AG04450 (cell line): Measurements from ENCODE around the gene ACSL6. TPM values are rescaled to one million over a fixed set of nuclear protein-coding genes. Genes with fewer than 3 reads are reported as not detected.

Experiments
- CTCF ChIA-PET: fragments of 300-600, 350-600 bp; formaldehyde crosslinking; extraction: SDS; loops from one replicate; lab custom pipeline; 2022; ENCODE audit warnings: antibody characterized with exemption, inconsistent platforms; lab: Charles Lee
- POLR2A ChIA-PET: fragments of 350-600 bp; formaldehyde crosslinking; extraction: SDS; loops from one replicate; lab custom pipeline; 2021; ENCODE audit warnings: antibody characterized with exemption, inconsistent platforms; lab: Yijun Ruan, JAX
- DNase-seq: peaks from one replicate; pipeline ENCODE4 v3.0.0-alpha.2; 2011; ENCODE audit warnings: low read depth, low spot score
- H3K27ac ChIP-seq: one replicate; pipeline ENCODE4 v1.5.1; 2012; ENCODE audit warnings: low read depth, low read length, control low read depth
- H3K27me3 ChIP-seq: one replicate; pipeline ENCODE4 v1.6.0; 2012; ENCODE audit warnings: low read length; ENCODE audit not compliant: control insufficient read depth, insufficient read depth
- H3K4me3 ChIP-seq: 2 replicates; pipeline ENCODE4 v1.5.1; 2011; ENCODE audit warnings: mild to moderate bottlenecking, low read depth, low read length, control low read depth
- H3K9me3 ChIP-seq: 2 replicates; pipeline ENCODE4 v1.5.1; 2012; ENCODE audit warnings: low read length; ENCODE audit not compliant: control insufficient read depth, insufficient read depth
- polyA plus RNA-seq: library from polyadenylated mRNA; depleted of rRNA; stranded (reverse); fragments of >200 nt; gene quantifications from 2 replicates; pipeline ENCODE4 v1.2.3, GENCODE V29; 2011
- TF ChIP-seq, protein P1 (sequence below): IDR thresholded peaks from 2 replicates; pipeline ENCODE4 v1.5.1; 2011; ENCODE audit warnings: low read depth, low read length, control low read depth, inconsistent platforms

The ACSL6 gene
- polyA plus RNA-seq, 1 experiment = not detected

DNA sequence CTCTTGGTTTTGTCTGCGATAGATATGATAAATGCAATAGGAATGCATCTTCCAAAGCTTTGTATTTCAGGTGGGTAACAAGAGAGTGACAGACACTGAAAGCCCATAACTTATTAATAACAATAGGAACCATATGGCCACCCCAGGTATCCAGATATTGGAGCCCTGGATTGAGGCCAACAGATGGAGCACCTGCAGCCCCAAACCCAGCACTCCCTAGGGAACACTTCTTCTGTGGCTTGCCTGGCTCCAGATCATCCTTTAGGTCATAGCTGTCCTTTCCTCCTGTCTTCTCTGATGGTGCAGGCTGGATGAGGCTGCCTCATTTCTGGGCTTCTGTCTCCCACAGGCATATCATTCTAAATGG lies 44.0 kb upstream of the ACSL6 start:
- TF ChIP-seq, protein P1, sequence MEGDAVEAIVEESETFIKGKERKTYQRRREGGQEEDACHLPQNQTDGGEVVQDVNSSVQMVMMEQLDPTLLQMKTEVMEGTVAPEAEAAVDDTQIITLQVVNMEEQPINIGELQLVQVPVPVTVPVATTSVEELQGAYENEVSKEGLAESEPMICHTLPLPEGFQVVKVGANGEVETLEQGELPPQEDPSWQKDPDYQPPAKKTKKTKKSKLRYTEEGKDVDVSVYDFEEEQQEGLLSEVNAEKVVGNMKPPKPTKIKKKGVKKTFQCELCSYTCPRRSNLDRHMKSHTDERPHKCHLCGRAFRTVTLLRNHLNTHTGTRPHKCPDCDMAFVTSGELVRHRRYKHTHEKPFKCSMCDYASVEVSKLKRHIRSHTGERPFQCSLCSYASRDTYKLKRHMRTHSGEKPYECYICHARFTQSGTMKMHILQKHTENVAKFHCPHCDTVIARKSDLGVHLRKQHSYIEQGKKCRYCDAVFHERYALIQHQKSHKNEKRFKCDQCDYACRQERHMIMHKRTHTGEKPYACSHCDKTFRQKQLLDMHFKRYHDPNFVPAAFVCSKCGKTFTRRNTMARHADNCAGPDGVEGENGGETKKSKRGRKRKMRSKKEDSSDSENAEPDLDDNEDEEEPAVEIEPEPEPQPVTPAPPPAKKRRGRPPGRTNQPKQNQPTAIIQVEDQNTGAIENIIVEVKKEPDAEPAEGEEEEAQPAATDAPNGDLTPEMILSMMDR = no peak
- Histone ChIP-seq H3K27me3 (peaks cover 22% of the 10 kb centered on the region), H3K4me3 (no peak overlapping the region), H3K9me3 (no peaks in the 10 kb centered on the region; the same call in 1 of the 2 replicates), H3K27ac (no peak overlapping the region)
- CTCF ChIA-PET = interaction anchor here (0.6 to 1.7 kb wide), 2 partner anchors 10 to 489 kb away, joined by 5 to 7 read pairs; no protein-coding TSS in a partner anchor
- POLR2A ChIA-PET = no interaction called here
- no peak for DNase-seq

GRCh38 chr5:132054697-132055440 lies 43.4 kb upstream of the ACSL6 start:
- Histone ChIP-seq H3K4me3 (no peak overlapping the region), H3K27me3 (peaks cover 25% of the 10 kb centered on the region), H3K27ac (no peak overlapping the region), H3K9me3 (no peaks in the 10 kb centered on the region)
- ChIA-PET POLR2A (no interaction called here), CTCF (interaction anchor here (0.6 to 1.7 kb wide), 3 partner anchors 9 to 489 kb away, joined by 4 to 7 read pairs (median 5); no protein-coding TSS in a partner anchor)
- no peak for DNase-seq
- TF ChIP-seq, protein P1 = no peak

DNA sequence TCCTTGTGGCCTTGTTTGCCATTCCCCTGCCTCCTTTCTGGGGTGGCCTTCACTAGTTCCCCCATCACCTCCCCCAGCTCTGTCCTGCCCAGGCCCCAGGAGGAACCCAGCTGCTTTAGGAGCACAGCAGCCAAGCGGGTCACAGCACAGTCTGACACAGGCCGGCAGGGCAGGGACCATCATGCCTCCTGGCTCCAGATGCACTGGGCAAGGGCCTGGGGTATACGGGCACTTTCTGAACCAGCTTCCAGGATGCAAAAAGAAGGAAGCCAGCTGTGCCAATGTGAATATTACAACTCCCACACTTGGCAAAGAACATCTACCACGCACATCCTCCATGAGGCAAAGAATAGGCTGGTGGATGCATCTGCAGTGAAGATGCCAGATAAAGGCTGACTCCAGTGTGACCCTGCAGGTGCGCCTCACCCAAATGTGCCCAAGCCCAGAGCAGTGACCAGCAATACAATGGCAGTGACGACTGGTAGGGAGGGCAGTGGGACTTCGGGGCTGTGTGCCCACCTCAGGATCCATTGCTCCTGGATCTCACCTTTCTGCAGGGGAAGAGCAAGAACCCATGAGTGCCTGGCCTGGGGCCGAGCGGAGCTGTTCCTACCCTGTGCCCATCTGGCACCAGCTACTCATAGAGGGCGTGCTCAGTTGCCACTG lies 42.7 kb upstream of the ACSL6 start:
- peaks cover 25% of the 10 kb centered on the region for H3K27me3 ChIP-seq
- no peaks in the 10 kb centered on the region for H3K9me3 ChIP-seq
- H3K4me3 ChIP-seq = no peak overlapping the region
- ChIA-PET CTCF (interaction anchor here (1.4 to 1.7 kb wide), 2 partner anchors 10 to 11 kb away, joined by 4 to 5 read pairs; no protein-coding TSS in a partner anchor), POLR2A (no interaction called here)
- no peak for DNase-seq
- TF ChIP-seq, protein P1 = no peak
- H3K27ac ChIP-seq = no peak overlapping the region

DNA sequence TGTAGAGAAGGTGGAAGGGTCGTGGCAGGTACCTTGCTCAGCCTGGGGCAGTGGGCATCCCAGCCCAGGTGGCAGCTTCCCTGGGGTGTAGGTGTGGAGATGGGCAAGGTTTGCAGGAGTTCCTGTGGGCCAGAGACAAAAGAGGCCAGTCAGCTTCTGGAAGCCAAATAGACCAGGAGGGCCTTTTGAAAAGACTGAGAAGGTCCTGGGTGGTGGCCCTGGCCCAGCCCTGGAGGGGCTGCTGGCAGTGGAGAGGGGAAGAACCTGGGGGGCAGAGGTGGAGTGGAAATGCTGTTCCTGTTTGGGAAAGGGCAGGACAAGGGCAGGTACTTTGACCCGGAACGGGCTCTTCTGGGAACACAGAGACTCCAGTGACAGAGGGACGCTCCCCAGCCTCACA lies 42.0 kb upstream of the ACSL6 start:
- peaks cover 21% of the 10 kb centered on the region for H3K27me3 ChIP-seq
- H3K27ac ChIP-seq = no peak overlapping the region
- CTCF ChIA-PET = no interaction called here
- no peaks in the 10 kb centered on the region for H3K9me3 ChIP-seq
- DNase-seq = no peak
- no peak overlapping the region for H3K4me3 ChIP-seq
- POLR2A ChIA-PET = no interaction called here
- TF ChIP-seq, protein P1 = no peak

DNA sequence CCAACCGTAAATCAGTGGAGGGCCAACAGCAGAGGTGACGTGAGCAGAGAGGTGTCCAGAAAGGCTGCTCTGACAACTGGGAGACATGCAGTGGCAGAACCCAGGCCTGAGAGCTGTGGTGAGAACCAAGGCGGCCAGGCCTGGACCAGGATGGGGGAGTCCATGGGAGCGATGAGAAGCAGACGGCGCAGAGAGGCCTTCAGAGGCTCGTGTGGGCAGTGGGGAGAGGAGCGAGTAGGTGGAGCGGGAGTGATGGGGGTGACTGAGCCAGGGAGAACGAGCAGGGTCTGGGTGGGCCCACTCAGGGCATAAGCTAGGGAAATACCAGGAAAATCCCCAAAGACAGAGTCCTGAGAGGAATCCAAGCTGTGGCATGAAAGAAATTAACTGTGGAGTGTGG lies 41.1 kb upstream of the ACSL6 start:
- POLR2A ChIA-PET = no interaction called here
- TF ChIP-seq, protein P1 = no peak
- Histone ChIP-seq H3K4me3 (no peak overlapping the region), H3K27me3 (peaks cover 18% of the 10 kb centered on the region), H3K27ac (no peak overlapping the region), H3K9me3 (no peaks in the 10 kb centered on the region)
- CTCF ChIA-PET = interaction anchor here (1.0 kb wide), 1 partner anchor 11 kb away, joined by 3 read pairs; no protein-coding TSS in a partner anchor
- no peak for DNase-seq
